ENCODE data around the gene DDX1.

DNA sequence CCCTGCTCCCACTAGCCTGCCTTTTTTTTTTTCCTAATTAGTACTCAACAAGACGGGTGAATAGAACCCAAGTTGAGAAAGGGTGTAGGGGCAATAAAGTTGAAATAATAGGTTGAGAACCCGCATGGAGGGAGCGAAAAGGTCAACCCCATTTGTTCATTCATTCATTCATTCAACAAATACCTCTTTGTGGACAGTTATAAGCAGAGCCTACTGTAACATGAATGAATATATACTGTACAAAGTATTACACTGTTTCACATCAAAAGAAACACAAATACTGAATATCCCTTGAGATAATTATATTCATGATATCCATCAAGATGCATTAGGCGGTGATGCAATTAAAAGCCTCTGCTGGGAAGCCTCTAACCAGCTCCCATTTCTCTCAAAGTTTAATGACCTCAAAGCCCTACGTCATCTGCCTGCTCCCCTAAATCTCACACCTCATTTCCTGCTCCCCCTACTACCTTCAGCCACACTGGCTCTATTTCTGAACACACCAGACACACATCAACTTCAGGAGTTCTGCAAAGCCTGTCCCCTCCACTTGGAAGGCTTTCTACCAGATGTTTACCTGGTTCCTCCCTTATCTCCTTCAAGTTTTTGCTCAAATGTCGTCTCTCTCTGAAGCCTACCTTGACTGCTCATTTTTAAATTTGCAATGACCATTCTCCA, 29.2 kb upstream of the DDX1 start:
- TF ChIP-seq, protein P1, sequence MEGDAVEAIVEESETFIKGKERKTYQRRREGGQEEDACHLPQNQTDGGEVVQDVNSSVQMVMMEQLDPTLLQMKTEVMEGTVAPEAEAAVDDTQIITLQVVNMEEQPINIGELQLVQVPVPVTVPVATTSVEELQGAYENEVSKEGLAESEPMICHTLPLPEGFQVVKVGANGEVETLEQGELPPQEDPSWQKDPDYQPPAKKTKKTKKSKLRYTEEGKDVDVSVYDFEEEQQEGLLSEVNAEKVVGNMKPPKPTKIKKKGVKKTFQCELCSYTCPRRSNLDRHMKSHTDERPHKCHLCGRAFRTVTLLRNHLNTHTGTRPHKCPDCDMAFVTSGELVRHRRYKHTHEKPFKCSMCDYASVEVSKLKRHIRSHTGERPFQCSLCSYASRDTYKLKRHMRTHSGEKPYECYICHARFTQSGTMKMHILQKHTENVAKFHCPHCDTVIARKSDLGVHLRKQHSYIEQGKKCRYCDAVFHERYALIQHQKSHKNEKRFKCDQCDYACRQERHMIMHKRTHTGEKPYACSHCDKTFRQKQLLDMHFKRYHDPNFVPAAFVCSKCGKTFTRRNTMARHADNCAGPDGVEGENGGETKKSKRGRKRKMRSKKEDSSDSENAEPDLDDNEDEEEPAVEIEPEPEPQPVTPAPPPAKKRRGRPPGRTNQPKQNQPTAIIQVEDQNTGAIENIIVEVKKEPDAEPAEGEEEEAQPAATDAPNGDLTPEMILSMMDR (IDR thresholded peaks at IDR 0.05 in 8 of 11, conservative IDR thresholded peaks at IDR 0.05 in 3 of 11): no peak
- no peak for TF ChIP-seq POLR2A (IDR thresholded peaks at IDR 0.05)

Data from spleen (tissue), 7 donors.